Activated CD8-positive, alpha-beta T cell treated with anti-CD3 and anti-CD28 coated beads for 36 hours (primary cell): ENCODE data around the gene KCNK4. TPM values are rescaled to one million over a fixed set of nuclear protein-coding genes. Genes with fewer than 3 reads are reported as not detected.
"Not testable (repeated sequence)": the region's sequence is repeated elsewhere in the genome, so short reads cannot be mapped to it uniquely, and the experiment has no call there.

Experiments used
- ATAC-seq: fragments of 200-7000 bp; cut with Tn5 transposase; one replicate; pipeline ENCODE4 v1.10.0; 2021; ENCODE audit warnings: mild to moderate bottlenecking, moderate library complexity
- CTCF ChIA-PET: fragments of 350-600 bp; sonication (Branson Sonifier 250); formaldehyde crosslinking; loops from one replicate; lab custom pipeline; 2021; ENCODE audit warnings: antibody characterized with exemption; lab: Charles Lee
- POLR2A ChIA-PET: fragments of 350-600 bp; sonication (Branson Sonifier 250); formaldehyde crosslinking; loops from one replicate; lab custom pipeline; 2021; ENCODE audit warnings: antibody characterized with exemption; lab: Charles Lee
- DNase-seq: peaks from one replicate; pipeline ENCODE4 v3.0.0-alpha.2; 2020
- H3K27ac Mint-ChIP-seq: one replicate; pipeline ENCODE4 v1.8.0; 2021; ENCODE audit warnings: mild to moderate bottlenecking, mixed read lengths
- H3K27me3 Mint-ChIP-seq: one replicate; pipeline ENCODE4 v1.8.0; 2021; ENCODE audit warnings: mixed read lengths
- H3K36me3 Mint-ChIP-seq: one replicate; pipeline ENCODE4 v1.8.0; 2021; ENCODE audit warnings: low read depth, mixed read lengths
- H3K4me1 Mint-ChIP-seq: one replicate; pipeline ENCODE4 v1.8.0; 2021; ENCODE audit warnings: low read depth, mixed read lengths
- H3K4me3 Mint-ChIP-seq: one replicate; pipeline ENCODE4 v1.8.0; 2021; ENCODE audit warnings: mild to moderate bottlenecking, moderate library complexity, mixed read lengths
- H3K9me3 Mint-ChIP-seq: one replicate; pipeline ENCODE4 v1.8.0; 2021; ENCODE audit warnings: mixed read lengths
- intact Hi-C: fragments of 100-400 bp; cut with micrococcal nuclease; formaldehyde crosslinking; loops from one replicate; pipeline ENCODE4 v1.10.0; 2022
- total RNA-seq, 2 experiments: library from RNA; stranded (reverse); gene quantifications; one replicate each; pipeline ENCODE4 v1.2.3, GENCODE V29; 2021
- TF ChIP-seq, protein P1 (sequence below): fragments of 200-600 bp; IDR thresholded peaks from one replicate; pipeline ENCODE4 v1.8.0; 2022; ENCODE audit warnings: antibody characterized with exemption, mild to moderate bottlenecking

Gene KCNK4
- total RNA-seq, 2 experiments from 2014 or later = 0.23 TPM; not detected in 1

DNA sequence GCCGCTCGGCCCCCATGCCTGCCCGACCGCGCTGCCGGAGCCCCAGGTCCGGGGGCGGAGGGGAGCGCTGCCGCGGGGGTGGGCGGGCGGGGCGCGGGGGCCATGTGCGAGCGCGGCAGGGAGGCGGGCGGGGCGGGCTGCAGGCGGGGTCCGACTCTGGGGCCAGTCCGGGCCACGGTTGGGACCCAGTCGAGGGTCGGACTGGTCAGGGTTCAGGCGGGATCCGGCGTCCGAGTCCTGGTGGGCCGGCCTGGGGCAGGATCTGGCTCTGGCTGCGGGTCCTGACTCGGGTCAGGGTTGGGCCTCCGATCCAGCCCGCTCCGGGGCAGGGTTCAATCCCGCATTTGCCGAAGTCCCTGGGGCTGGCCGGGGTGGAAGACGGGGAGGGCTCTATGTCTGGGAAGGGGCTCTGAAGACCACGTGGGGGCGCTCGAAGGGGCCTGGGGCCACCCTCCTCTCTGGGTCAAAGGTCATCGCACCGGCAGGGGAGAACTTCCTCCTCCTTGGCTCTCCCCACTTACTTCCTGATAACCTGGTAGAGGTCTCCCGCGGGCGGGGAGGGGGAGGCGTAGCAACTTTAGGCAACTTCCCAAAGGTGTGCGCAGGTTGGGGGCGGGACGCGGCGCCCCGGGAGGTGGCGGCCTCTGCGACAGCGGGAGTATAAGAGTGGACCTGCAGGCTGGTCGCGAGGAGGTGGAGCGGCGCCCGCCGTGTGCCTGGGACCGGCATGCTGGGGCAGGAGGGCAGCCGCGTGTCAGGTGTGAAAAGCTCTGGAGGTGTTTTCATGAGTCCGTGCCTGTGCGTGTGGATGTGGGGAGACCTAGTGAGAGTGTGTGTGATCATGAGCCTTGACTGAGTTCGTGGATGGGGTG, 14.8 kb downstream of the KCNK4 start:
- Mint-ChIP-seq H3K36me3 (peaks cover 19% of the 10 kb centered on the region), H3K27ac (peak overlapping the region; percentile 89), H3K9me3 (no peaks in the 10 kb centered on the region), H3K4me3 (peak overlapping the region; percentile 90), H3K4me1 (peaks cover 26% of the 10 kb centered on the region), H3K27me3 (peaks cover 5% of the 10 kb centered on the region)
- intact Hi-C loops = loop anchor here (10.0 kb wide), 1 partner anchor 61 kb away; the partner anchor contains the start of genes FKBP2 and PPP1R14B
- TF ChIP-seq, protein P1, sequence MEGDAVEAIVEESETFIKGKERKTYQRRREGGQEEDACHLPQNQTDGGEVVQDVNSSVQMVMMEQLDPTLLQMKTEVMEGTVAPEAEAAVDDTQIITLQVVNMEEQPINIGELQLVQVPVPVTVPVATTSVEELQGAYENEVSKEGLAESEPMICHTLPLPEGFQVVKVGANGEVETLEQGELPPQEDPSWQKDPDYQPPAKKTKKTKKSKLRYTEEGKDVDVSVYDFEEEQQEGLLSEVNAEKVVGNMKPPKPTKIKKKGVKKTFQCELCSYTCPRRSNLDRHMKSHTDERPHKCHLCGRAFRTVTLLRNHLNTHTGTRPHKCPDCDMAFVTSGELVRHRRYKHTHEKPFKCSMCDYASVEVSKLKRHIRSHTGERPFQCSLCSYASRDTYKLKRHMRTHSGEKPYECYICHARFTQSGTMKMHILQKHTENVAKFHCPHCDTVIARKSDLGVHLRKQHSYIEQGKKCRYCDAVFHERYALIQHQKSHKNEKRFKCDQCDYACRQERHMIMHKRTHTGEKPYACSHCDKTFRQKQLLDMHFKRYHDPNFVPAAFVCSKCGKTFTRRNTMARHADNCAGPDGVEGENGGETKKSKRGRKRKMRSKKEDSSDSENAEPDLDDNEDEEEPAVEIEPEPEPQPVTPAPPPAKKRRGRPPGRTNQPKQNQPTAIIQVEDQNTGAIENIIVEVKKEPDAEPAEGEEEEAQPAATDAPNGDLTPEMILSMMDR = no peak
- CTCF ChIA-PET = interaction anchor here (1.4 to 6.0 kb wide), 4 partner anchors 11 to 306 kb away, joined by 4 to 29 read pairs (median 8); partner anchors contain the start of genes PLCB3, PRDX5 and TRMT112
- DNase-seq (peak; percentile 76), ATAC-seq (peak; percentile 3)
- POLR2A ChIA-PET = interaction anchor here (0.8 to 5.3 kb wide), 7 partner anchors 11 to 100 kb away, joined by 3 to 55 read pairs (median 6); partner anchors contain the start of genes CCDC88B, FERMT3, PRDX5 and TRMT112

DNA sequence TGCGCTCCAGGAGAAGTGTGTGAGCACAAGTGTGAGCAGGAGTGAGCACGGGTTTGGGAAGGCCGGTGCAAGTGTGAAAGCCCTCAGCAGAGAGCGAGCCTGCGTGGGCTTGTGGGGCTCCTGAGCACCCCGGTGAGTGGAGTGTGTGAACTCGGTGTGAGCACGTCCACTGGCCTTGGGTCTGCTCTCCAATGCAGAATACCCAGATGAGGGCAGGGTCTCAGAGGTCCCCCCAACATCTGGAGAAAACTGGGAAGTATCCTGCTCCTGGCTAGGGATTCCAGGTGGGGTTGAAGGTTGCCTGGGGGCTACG, 15.4 kb downstream of the KCNK4 start:
- ATAC-seq (no peak), DNase-seq (no peak)
- TF ChIP-seq, protein P1 = no peak
- H3K4me1 Mint-ChIP-seq = peaks cover 28% of the 10 kb centered on the region
- POLR2A ChIA-PET = interaction anchor here (0.8 to 4.8 kb wide), 3 partner anchors 10 to 35 kb away, joined by 3 to 35 read pairs (median 3); partner anchors contain the start of genes CCDC88B, PRDX5 and TRMT112
- intact Hi-C loops = loop anchor here (10.0 kb wide), 1 partner anchor 62 kb away; the partner anchor contains the start of genes FKBP2 and PPP1R14B
- H3K36me3 Mint-ChIP-seq = peaks cover 21% of the 10 kb centered on the region
- H3K4me3 Mint-ChIP-seq = peak overlapping the region; percentile 90
- peak overlapping the region; percentile 89 for H3K27ac Mint-ChIP-seq
- peaks cover 4% of the 10 kb centered on the region for H3K27me3 Mint-ChIP-seq
- CTCF ChIA-PET = interaction anchor here (1.4 to 6.0 kb wide), 2 partner anchors 11 to 55 kb away, joined by 4 to 29 read pairs; partner anchors contain the start of genes PLCB3, PRDX5 and TRMT112
- no peaks in the 10 kb centered on the region for H3K9me3 Mint-ChIP-seq

- POLR2A ChIA-PET = interaction anchor here (0.8 to 4.8 kb wide), 3 partner anchors 10 to 34 kb away, joined by 3 to 35 read pairs (median 3); partner anchors contain the start of genes CCDC88B, PRDX5 and TRMT112
- ATAC-seq (no peak), DNase-seq (no peak)
- H3K36me3 Mint-ChIP-seq = peaks cover 21% of the 10 kb centered on the region
- H3K27me3 Mint-ChIP-seq = no peaks in the 10 kb centered on the region
- TF ChIP-seq, protein P1 = no peak
- H3K9me3 Mint-ChIP-seq = no peaks in the 10 kb centered on the region
- peaks cover 28% of the 10 kb centered on the region for H3K4me1 Mint-ChIP-seq
- intact Hi-C loops = loop anchor here (10.0 kb wide), 1 partner anchor 62 kb away; the partner anchor contains the start of genes FKBP2 and PPP1R14B
- peak overlapping the region; percentile 90 for H3K4me3 Mint-ChIP-seq
- peak overlapping the region; percentile 89 for H3K27ac Mint-ChIP-seq
- CTCF ChIA-PET = interaction anchor here (1.1 to 6.0 kb wide), 3 partner anchors 10 to 55 kb away, joined by 3 to 29 read pairs (median 4); partner anchors contain the start of genes PLCB3, PRDX5 and TRMT112
These were observed 15.9 kb downstream of the KCNK4 start for GRCh38 chr11:64306876-64307622.

GRCh38 chr11:64307795-64308194, 16.7 kb downstream of the KCNK4 start:
- ChIA-PET POLR2A (interaction anchor here (4.8 kb wide), 1 partner anchor 9 kb away, joined by 35 read pairs; the partner anchor contains the start of genes PRDX5 and TRMT112), CTCF (interaction anchor here (1.1 to 6.0 kb wide), 2 partner anchors 9 to 24 kb away, joined by 3 to 29 read pairs; partner anchors contain the start of genes PRDX5 and TRMT112)
- H3K9me3 Mint-ChIP-seq, H3K27me3 Mint-ChIP-seq, ATAC-seq, DNase-seq: not testable (repeated sequence)
- Mint-ChIP-seq H3K27ac (peak overlapping the region; percentile 3), H3K4me1 (peaks cover 33% of the 10 kb centered on the region), H3K36me3 (peaks cover 23% of the 10 kb centered on the region), H3K4me3 (peak overlapping the region; percentile 7)
- intact Hi-C loops = loop anchor here (10.0 kb wide), 1 partner anchor 63 kb away; the partner anchor contains the start of genes FKBP2 and PPP1R14B
